GM12874 (cell line): ENCODE results near the gene PNMT.

ENCODE experiments used
- CTCF ChIP-seq: IDR thresholded peaks from 2 replicates; pipeline ENCODE4 v1.5.1; 2011; ENCODE audit warnings: low read depth, mild to moderate bottlenecking, control low read depth, low read length, moderate library complexity; ENCODE audit not compliant: insufficient read depth

The PNMT gene

GRCh38 chr17:39675390-39676082, 7.3 kb downstream of the PNMT start:
- TF ChIP-seq CTCF = no peak

- TF ChIP-seq CTCF = no peak
Measured at GRCh38 chr17:39676198-39676819, 8.1 kb downstream of the PNMT start.

GRCh38 chr17:39677072-39677471, 8.8 kb downstream of the PNMT start:
- TF ChIP-seq CTCF = no peak

GRCh38 chr17:39677542-39678339, 9.5 kb downstream of the PNMT start:
- no peak for TF ChIP-seq CTCF

GRCh38 chr17:39678340-39679116, 10.3 kb downstream of the PNMT start:
- no peak for TF ChIP-seq CTCF

GRCh38 chr17:39679521-39680192, 11.4 kb downstream of the PNMT start:
- no peak for TF ChIP-seq CTCF
